ENCODE measurements around the gene DCTD. TPM values are rescaled to one million over a fixed set of nuclear protein-coding genes. Genes with fewer than 3 reads are reported as not detected.

The DCTD gene
- total and polyA plus RNA-seq, 10 of the 15 experiments (the other 5 are each of a cell fraction or from before 2014, with no cell fraction given) = 37.8 to 137 (median 92.1) TPM

DNA sequence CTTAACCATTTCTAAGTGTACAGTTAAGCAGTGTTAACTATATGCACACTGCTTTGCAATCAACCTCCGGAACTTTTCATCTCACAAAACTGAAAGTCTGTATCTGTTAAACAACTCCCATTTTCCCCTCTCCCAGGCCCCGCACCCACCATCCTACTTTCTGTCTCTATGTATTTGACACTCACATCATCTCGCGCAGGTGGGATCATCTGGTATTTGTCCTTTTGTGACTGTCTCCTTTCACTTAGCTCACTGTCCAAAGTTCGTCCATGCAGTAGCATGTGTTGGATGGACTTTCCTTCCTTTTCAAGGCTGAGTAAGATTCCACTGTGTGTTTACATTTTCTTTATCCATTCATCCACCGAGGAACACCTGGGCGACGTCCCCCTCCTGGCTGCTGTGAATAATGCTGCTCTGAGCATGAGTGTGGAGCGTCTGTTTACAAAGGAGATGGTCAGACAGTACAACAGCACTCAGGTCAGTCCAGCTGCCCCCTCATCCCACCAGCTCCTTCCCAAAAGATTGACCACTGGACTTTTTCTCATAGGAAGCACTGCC, 39.8 kb downstream of the DCTD start:
- no peak overlapping the region for H3K27ac ChIP-seq (ENCODE audit: control insufficient read depth, insufficient read depth)
- H4K20me1 ChIP-seq (ENCODE audit: control insufficient read depth, insufficient read depth) = no peaks in the 10 kb centered on the region; the same call in 1 of the 2 replicates
- FAIRE-seq = no peak
- no peaks in the 10 kb centered on the region for H3K9me3 ChIP-seq (replicated peaks; ENCODE audit: control insufficient read depth, insufficient read depth, low read length)
- H3K4me2 ChIP-seq (ENCODE audit: control insufficient read depth, insufficient read depth) = no peak overlapping the region
- H3K36me3 ChIP-seq (ENCODE audit: control insufficient read depth in 2 of 2, insufficient read depth in 2 of 2, low read length in 1 of 2) = peaks cover 2% of the 10 kb centered on the region in 2 experiments; a peak in 3 of 4 replicates
- no peak for ATAC-seq
- intact Hi-C loops (cut with micrococcal nuclease; ENCODE audit: unreplicated experiment) = no loop called here
- SMC1A ChIA-PET (ENCODE audit: uncharacterized antibody, unreplicated experiment) = interaction anchor here (0.6 kb wide), 1 partner anchor 41 kb away, joined by 7 read pairs; no protein-coding TSS in a partner anchor
- no peaks in the 10 kb centered on the region for H3K4me1 ChIP-seq (ENCODE audit: control insufficient read depth, insufficient read depth, low read length)
- CTCF ChIA-PET = no interaction called here
- H3K4me3 ChIP-seq = no peak overlapping the region
- in situ Hi-C loops (cut with MboI) = no loop called here
- TF ChIP-seq ZNF207 (IDR thresholded peaks at IDR 0.05; ENCODE audit: borderline replicate concordance) (no peak), SREBF2 (IDR thresholded peaks at IDR 0.05; ENCODE audit: low read length) (no peak), TCF12 (IDR thresholded peaks at IDR 0.05; ENCODE audit: low read depth, low read length) (no peak), ATF2 (IDR thresholded peaks at IDR 0.05; ENCODE audit: low read length) (no peak), JUNB (IDR thresholded peaks at IDR 0.05) (no peak), MEF2A (IDR thresholded peaks at IDR 0.05; ENCODE audit: insufficient read depth, low read depth, low read length) (no peak), EP300 (IDR thresholded peaks at IDR 0.05; ENCODE audit: borderline replicate concordance in 1 of 2, control insufficient read depth in 1 of 2, low read depth in 2 of 2, low read length in 2 of 2) (no peak)
- TF ChIP-seq, protein P1, sequence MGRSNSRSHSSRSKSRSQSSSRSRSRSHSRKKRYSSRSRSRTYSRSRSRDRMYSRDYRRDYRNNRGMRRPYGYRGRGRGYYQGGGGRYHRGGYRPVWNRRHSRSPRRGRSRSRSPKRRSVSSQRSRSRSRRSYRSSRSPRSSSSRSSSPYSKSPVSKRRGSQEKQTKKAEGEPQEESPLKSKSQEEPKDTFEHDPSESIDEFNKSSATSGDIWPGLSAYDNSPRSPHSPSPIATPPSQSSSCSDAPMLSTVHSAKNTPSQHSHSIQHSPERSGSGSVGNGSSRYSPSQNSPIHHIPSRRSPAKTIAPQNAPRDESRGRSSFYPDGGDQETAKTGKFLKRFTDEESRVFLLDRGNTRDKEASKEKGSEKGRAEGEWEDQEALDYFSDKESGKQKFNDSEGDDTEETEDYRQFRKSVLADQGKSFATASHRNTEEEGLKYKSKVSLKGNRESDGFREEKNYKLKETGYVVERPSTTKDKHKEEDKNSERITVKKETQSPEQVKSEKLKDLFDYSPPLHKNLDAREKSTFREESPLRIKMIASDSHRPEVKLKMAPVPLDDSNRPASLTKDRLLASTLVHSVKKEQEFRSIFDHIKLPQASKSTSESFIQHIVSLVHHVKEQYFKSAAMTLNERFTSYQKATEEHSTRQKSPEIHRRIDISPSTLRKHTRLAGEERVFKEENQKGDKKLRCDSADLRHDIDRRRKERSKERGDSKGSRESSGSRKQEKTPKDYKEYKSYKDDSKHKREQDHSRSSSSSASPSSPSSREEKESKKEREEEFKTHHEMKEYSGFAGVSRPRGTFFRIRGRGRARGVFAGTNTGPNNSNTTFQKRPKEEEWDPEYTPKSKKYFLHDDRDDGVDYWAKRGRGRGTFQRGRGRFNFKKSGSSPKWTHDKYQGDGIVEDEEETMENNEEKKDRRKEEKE (IDR thresholded peaks at IDR 0.05) = no peak
- no peaks in the 10 kb centered on the region for H3K27me3 ChIP-seq (replicated peaks in 1 of 2; ENCODE audit: control insufficient read depth in 2 of 2, insufficient read depth in 2 of 2, low read length in 1 of 2)
- H3K9ac ChIP-seq (ENCODE audit: control insufficient read depth, insufficient read depth, low read length) = no peak overlapping the region
- RAD21 ChIA-PET (ENCODE audit: unreplicated experiment) = no interaction called here
- BruUV-seq (replicated peaks) = no TSS peak
- no peak for DNase-seq (ENCODE audit: low read depth, low spot score)
- POLR2A ChIA-PET = no interaction called here
- 85% methylated on average over 9 of the region's 9 CpGs for WGBS (ENCODE audit: insufficient coverage, insufficient replicate concordance, low lambda C conversion rate, missing lambda C conversion rate)
- no peaks in the 10 kb centered on the region for H3K79me2 ChIP-seq (ENCODE audit: control insufficient read depth, insufficient read depth, low read length)
- H2AFZ ChIP-seq (ENCODE audit: control insufficient read depth, low read depth, low read length) = no peak overlapping the region
